Transverse colon (tissue), 3 donors: ENCODE results near the gene PBX3.

Experiments
- CTCF ChIP-seq, 5 experiments: fragments of 200-600 bp in 3 of 5; fragments of 450-650 bp in 2 of 5; sonication (generic) in 3 of 5; IDR thresholded peaks; 1 replicate in 2 of 5; 2 replicates in 3 of 5; pipeline ENCODE4 v1.5.1; 2016 to 2017; ENCODE audit warnings: antibody characterized with exemption in 5 of 5, inconsistent platforms in 3 of 5, mild to moderate bottlenecking in 2 of 5, moderate library complexity in 1 of 5
- POLR2A ChIP-seq: fragments of 450-650 bp; IDR thresholded peaks from one replicate; pipeline ENCODE4 v1.6.1; 2016; ENCODE audit warnings: antibody characterized with exemption, mild to moderate bottlenecking, moderate library complexity

- TF ChIP-seq CTCF (IDR thresholded peaks at IDR 0.05), result no peak
- no peak for TF ChIP-seq POLR2A
These were observed 227.5 kb downstream of the PBX3 start for GRCh38 chr9:125974705-125975104.
